ENCODE results near the gene FAM20A. TPM values are rescaled to one million over a fixed set of nuclear protein-coding genes. Genes with fewer than 3 reads are reported as not detected.
"Not testable (repeated sequence)": the region's sequence is repeated elsewhere in the genome, so short reads cannot be mapped to it uniquely, and the experiment has no call there.

Gene FAM20A
- total RNA-seq, 1 experiment from 2014 or later = not detected

- intact Hi-C loops (cut with micrococcal nuclease; ENCODE audit: unreplicated experiment) = no loop called here
- CTCF ChIA-PET = no interaction called here
Observed at GRCh38 chr17:68498479-68499326, 102.5 kb downstream of the FAM20A start.

GRCh38 chr17:68497885-68498319 lies 103.3 kb downstream of the FAM20A start:
- Histone ChIP-seq H3K4me3 (no peak overlapping the region), H3K27me3 (ENCODE audit: insufficient read depth, low read depth) (0 out of 2 replicates have a peak, but pooled peaks cover 5% of the 10 kb centered on the region), H3K4me2 (no peak overlapping the region), H3K79me2 (ENCODE audit: low read depth) (no peaks in the 10 kb centered on the region), H3K36me3 (ENCODE audit: low read depth) (no peaks in the 10 kb centered on the region), H3K9me2 (ENCODE audit: insufficient read depth) (no peaks in the 10 kb centered on the region), H3K4me1 (replicated peaks; ENCODE audit: insufficient read depth) (no peaks in the 10 kb centered on the region), H4K20me1 (ENCODE audit: insufficient read depth) (no peaks in the 10 kb centered on the region), H3F3A (ENCODE audit: insufficient read depth, low read depth) (no peaks in the 10 kb centered on the region), H2AFZ (no peak overlapping the region), H3K9me3 (ENCODE audit: insufficient read depth, low read depth) (no peaks in the 10 kb centered on the region), H3K27ac (no peak overlapping the region)
- intact Hi-C loops (cut with micrococcal nuclease; ENCODE audit: unreplicated experiment) = no loop called here
- DNase-seq = no peak
- TF ChIP-seq EZH2 (IDR thresholded peaks at IDR 0.05; ENCODE audit: low read depth) (no peak), CTCF (conservative IDR thresholded peaks at IDR 0.05) (no peak)
- ChIA-PET POLR2A (ENCODE audit: unreplicated experiment) (no interaction called here), CTCF (no interaction called here)
- BruUV-seq (replicated peaks) = no TSS peak

More at GRCh38 chr17:68498479-68499326, 102.5 kb downstream of the FAM20A start:
- POLR2A ChIA-PET (ENCODE audit: unreplicated experiment) = no interaction called here
- no peaks in the 10 kb centered on the region for H3K4me1 ChIP-seq (replicated peaks; ENCODE audit: insufficient read depth)
- DNase-seq = no peak
- no peak overlapping the region for H3K4me3 ChIP-seq
- H3K36me3 ChIP-seq (ENCODE audit: low read depth) = no peaks in the 10 kb centered on the region
- H3F3A ChIP-seq (ENCODE audit: insufficient read depth, low read depth) = no peaks in the 10 kb centered on the region
- H2AFZ ChIP-seq = no peak overlapping the region
- TF ChIP-seq EZH2 (IDR thresholded peaks at IDR 0.05; ENCODE audit: low read depth) (no peak), CTCF (conservative IDR thresholded peaks at IDR 0.05) (no peak)
- H3K27me3 ChIP-seq (ENCODE audit: insufficient read depth, low read depth) = 0 out of 2 replicates have a peak, but pooled peaks cover 5% of the 10 kb centered on the region
- no peaks in the 10 kb centered on the region for H4K20me1 ChIP-seq (ENCODE audit: insufficient read depth)
- no peaks in the 10 kb centered on the region for H3K9me3 ChIP-seq (ENCODE audit: insufficient read depth, low read depth)
- no peak overlapping the region for H3K27ac ChIP-seq
- BruUV-seq (replicated peaks) = no TSS peak
- no peaks in the 10 kb centered on the region for H3K79me2 ChIP-seq (ENCODE audit: low read depth)
- no peak overlapping the region for H3K4me2 ChIP-seq
- H3K9me2 ChIP-seq (ENCODE audit: insufficient read depth) = no peaks in the 10 kb centered on the region

GRCh38 chr17:68495081-68495480 lies 106.1 kb downstream of the FAM20A start:
- no TSS peak for BruUV-seq (replicated peaks)
- Histone ChIP-seq H3K4me2 (no peak overlapping the region), H2AFZ (no peak overlapping the region), H3K4me1 (replicated peaks; ENCODE audit: insufficient read depth) (no peaks in the 10 kb centered on the region), H3F3A (ENCODE audit: insufficient read depth, low read depth) (no peaks in the 10 kb centered on the region), H3K27me3 (ENCODE audit: insufficient read depth, low read depth) (no peaks in the 10 kb centered on the region), H3K9me2 (ENCODE audit: insufficient read depth) (no peaks in the 10 kb centered on the region), H3K27ac (no peak overlapping the region), H3K79me2 (ENCODE audit: low read depth) (no peaks in the 10 kb centered on the region), H3K36me3 (ENCODE audit: low read depth) (no peaks in the 10 kb centered on the region), H3K9me3 (ENCODE audit: insufficient read depth, low read depth) (no peaks in the 10 kb centered on the region), H4K20me1 (ENCODE audit: insufficient read depth) (no peaks in the 10 kb centered on the region), H3K4me3 (no peak overlapping the region)
- ChIA-PET POLR2A (ENCODE audit: unreplicated experiment) (interaction anchor here (0.8 kb wide), 1 partner anchor 61 kb away, joined by 9 read pairs; no protein-coding TSS in a partner anchor), CTCF (no interaction called here)
- TF ChIP-seq CTCF (conservative IDR thresholded peaks at IDR 0.05) = no peak
- no peak for TF ChIP-seq EZH2 (IDR thresholded peaks at IDR 0.05; ENCODE audit: low read depth)
- intact Hi-C loops (cut with micrococcal nuclease; ENCODE audit: unreplicated experiment) = no loop called here
- DNase-seq = no peak

GRCh38 chr17:68492394-68493054 lies 108.6 kb downstream of the FAM20A start:
- ChIA-PET POLR2A (ENCODE audit: unreplicated experiment) (interaction anchor here (0.7 kb wide), 1 partner anchor 11 kb away, joined by 12 read pairs; no protein-coding TSS in a partner anchor), CTCF (interaction anchor here (0.7 kb wide), 1 partner anchor 33 kb away, joined by 3 read pairs; no protein-coding TSS in a partner anchor)
- H2AFZ ChIP-seq; H3K79me2 ChIP-seq (ENCODE audit: low read depth); BruUV-seq (replicated peaks); intact Hi-C loops (cut with micrococcal nuclease; ENCODE audit: unreplicated experiment); H3K4me1 ChIP-seq (replicated peaks; ENCODE audit: insufficient read depth); H3K27ac ChIP-seq; H3K27me3 ChIP-seq (ENCODE audit: insufficient read depth, low read depth); H4K20me1 ChIP-seq (ENCODE audit: insufficient read depth); DNase-seq; H3F3A ChIP-seq (ENCODE audit: insufficient read depth, low read depth); H3K4me3 ChIP-seq; H3K36me3 ChIP-seq (ENCODE audit: low read depth); H3K9me2 ChIP-seq (ENCODE audit: insufficient read depth); H3K4me2 ChIP-seq; H3K9me3 ChIP-seq (ENCODE audit: insufficient read depth, low read depth): not testable (repeated sequence)

Data from PC-9 (cell line).